ENCODE data around the gene BEST4.
A peak's percentile ranks its signal among the peaks of the same experiment; 100 is the strongest.

- no peak for TF ChIP-seq CTCF (IDR thresholded peaks at IDR 0.05; ENCODE audit: low read depth, low read length)
- peak; percentile 36 for TF ChIP-seq POLR2A (IDR thresholded peaks at IDR 0.05; ENCODE audit: extremely low read depth, insufficient read length)
These were observed 19.5 kb upstream of the BEST4 start for GRCh38 chr1:44807364-44808062.
